Esophagus squamous epithelium (tissue), 4 donors: ENCODE measurements around the gene INSYN2A.

Source experiments
- POLR2A ChIP-seq, 4 donors: fragments of 450-650 bp; IDR thresholded peaks; one replicate each; pipeline ENCODE4 v1.6.1; 2017; ENCODE audit warnings: antibody characterized with exemption in 4 of 4, mild to moderate bottlenecking in 4 of 4, moderate library complexity in 3 of 4
- TF ChIP-seq, protein P1 (sequence below), 6 experiments: fragments of 450-650 bp in 4 of 6; fragments of 200-600 bp in 2 of 6; sonication (generic) in 2 of 6; IDR thresholded peaks; one replicate each; pipeline ENCODE4 v1.5.1; 2016 to 2019; ENCODE audit warnings: antibody characterized with exemption in 6 of 6, mild to moderate bottlenecking in 4 of 6, moderate library complexity in 4 of 6

DNA sequence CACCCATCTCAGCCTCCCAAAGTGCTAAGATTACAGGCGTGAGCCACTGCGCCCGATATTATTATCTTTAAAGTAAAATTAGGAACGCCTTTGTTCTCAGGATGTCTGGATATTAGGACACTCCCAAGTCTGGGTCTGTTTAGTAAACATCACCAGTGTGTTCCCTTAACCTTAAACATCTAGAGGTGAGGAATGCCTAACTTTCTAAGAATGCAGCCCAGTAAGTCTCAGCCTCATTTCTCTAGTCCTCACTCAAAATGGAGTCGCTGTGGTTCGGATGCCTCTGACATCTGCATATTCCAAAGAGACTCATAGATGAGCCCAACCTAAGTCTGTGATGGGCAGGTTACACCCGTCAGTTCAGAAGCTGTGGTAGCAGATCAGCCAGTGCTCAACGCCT, 4.3 kb upstream of the INSYN2A start:
- TF ChIP-seq, protein P1, sequence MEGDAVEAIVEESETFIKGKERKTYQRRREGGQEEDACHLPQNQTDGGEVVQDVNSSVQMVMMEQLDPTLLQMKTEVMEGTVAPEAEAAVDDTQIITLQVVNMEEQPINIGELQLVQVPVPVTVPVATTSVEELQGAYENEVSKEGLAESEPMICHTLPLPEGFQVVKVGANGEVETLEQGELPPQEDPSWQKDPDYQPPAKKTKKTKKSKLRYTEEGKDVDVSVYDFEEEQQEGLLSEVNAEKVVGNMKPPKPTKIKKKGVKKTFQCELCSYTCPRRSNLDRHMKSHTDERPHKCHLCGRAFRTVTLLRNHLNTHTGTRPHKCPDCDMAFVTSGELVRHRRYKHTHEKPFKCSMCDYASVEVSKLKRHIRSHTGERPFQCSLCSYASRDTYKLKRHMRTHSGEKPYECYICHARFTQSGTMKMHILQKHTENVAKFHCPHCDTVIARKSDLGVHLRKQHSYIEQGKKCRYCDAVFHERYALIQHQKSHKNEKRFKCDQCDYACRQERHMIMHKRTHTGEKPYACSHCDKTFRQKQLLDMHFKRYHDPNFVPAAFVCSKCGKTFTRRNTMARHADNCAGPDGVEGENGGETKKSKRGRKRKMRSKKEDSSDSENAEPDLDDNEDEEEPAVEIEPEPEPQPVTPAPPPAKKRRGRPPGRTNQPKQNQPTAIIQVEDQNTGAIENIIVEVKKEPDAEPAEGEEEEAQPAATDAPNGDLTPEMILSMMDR (IDR thresholded peaks at IDR 0.05): no peak
- no peak for TF ChIP-seq POLR2A (IDR thresholded peaks at IDR 0.05)
